Subcutaneous adipose tissue (tissue), 4 donors: Measurements from ENCODE around the gene ETV7. TPM values are rescaled to one million over a fixed set of nuclear protein-coding genes. Genes with fewer than 3 reads are reported as not detected.

Experiments used
- CTCF ChIP-seq: fragments of 450-650 bp; IDR thresholded peaks from one replicate; pipeline ENCODE4 v1.5.1; 2016; ENCODE audit warnings: low read depth, mild to moderate bottlenecking, control low read depth, antibody characterized with exemption, moderate library complexity
- total RNA-seq, 4 donors: library from RNA; depleted of rRNA; stranded (reverse); fragments of >200 nt; gene quantifications; one replicate each; pipeline ENCODE4 v1.1.0, GENCODE V29; 2016

Gene ETV7
- total RNA-seq, 4 donors from 2014 or later, result 0.44 to 1.6 (median 0.54) TPM

- TF ChIP-seq CTCF, result no peak
Observed at GRCh38 chr6:36382976-36383375, 4.5 kb downstream of the ETV7 start.

GRCh38 chr6:36381502-36382389 is 5.7 kb downstream of the ETV7 start:
- TF ChIP-seq CTCF, result no peak

- TF ChIP-seq CTCF, result no peak
Observed at GRCh38 chr6:36380166-36380565, 7.3 kb downstream of the ETV7 start.

- no peak for TF ChIP-seq CTCF
Observed at GRCh38 chr6:36378936-36379335, 8.5 kb downstream of the ETV7 start.

GRCh38 chr6:36378243-36378920 is 9.1 kb downstream of the ETV7 start:
- TF ChIP-seq CTCF, result no peak

- no peak for TF ChIP-seq CTCF
Observed at GRCh38 chr6:36377594-36377993, 9.9 kb downstream of the ETV7 start.

GRCh38 chr6:36376742-36377141 is 10.7 kb downstream of the ETV7 start:
- no peak for TF ChIP-seq CTCF
